Stimulated activated naive CD4-positive, alpha-beta T cell treated with Interleukin-2 at 50 U/mL for 16 hours (primary cell): ENCODE results near the gene CISD2.
"Not testable (repeated sequence)": the region's sequence is repeated elsewhere in the genome, so short reads cannot be mapped to it uniquely, and the experiment has no call there.

Experiments used
- DNase-seq: peaks from one replicate; lab custom pipeline; 2025; lab: John Stamatoyannopoulos, UW

The CISD2 gene

GRCh38 chr4:102849579-102850104, 19.1 kb upstream of the CISD2 start:
- DNase-seq: no peak

GRCh38 chr4:102850370-102850769, 18.4 kb upstream of the CISD2 start:
- DNase-seq: no peak

GRCh38 chr4:102858828-102859464, 9.8 kb upstream of the CISD2 start:
- no peak for DNase-seq

GRCh38 chr4:102860611-102861324, 8.0 kb upstream of the CISD2 start:
- no peak for DNase-seq

GRCh38 chr4:102862016-102862415, 6.8 kb upstream of the CISD2 start:
- no peak for DNase-seq

- DNase-seq: no peak
Observed at GRCh38 chr4:102862747-102863146, 6.0 kb upstream of the CISD2 start.

GRCh38 chr4:102865327-102865726, 3.5 kb upstream of the CISD2 start:
- not testable (repeated sequence) for DNase-seq

GRCh38 chr4:102867278-102868152, 1.3 kb upstream of the CISD2 start:
- DNase-seq: no peak

- peak; percentile 5 for DNase-seq
Observed at GRCh38 chr4:102868153-102868780, 525 bp upstream of the CISD2 start.

- peak; percentile 69 for DNase-seq
Observed at GRCh38 chr4:102869569-102870197, 891 bp downstream of the CISD2 start.

- no peak for DNase-seq
Observed at GRCh38 chr4:102871772-102872171, 3.0 kb downstream of the CISD2 start.

GRCh38 chr4:102877477-102878106, 8.8 kb downstream of the CISD2 start:
- not testable (repeated sequence) for DNase-seq

- not testable (repeated sequence) for DNase-seq
Observed at GRCh38 chr4:102878349-102878748, 9.6 kb downstream of the CISD2 start.

GRCh38 chr4:102878901-102879300, 10.1 kb downstream of the CISD2 start:
- no peak for DNase-seq

- no peak for DNase-seq
Observed at GRCh38 chr4:102881343-102881742, 12.6 kb downstream of the CISD2 start.

GRCh38 chr4:102883278-102883677, 14.5 kb downstream of the CISD2 start:
- no peak for DNase-seq

- not testable (repeated sequence) for DNase-seq
Observed at GRCh38 chr4:102888570-102888969, 19.8 kb downstream of the CISD2 start.

GRCh38 chr4:102889866-102890265, 21.1 kb downstream of the CISD2 start:
- DNase-seq: not testable (repeated sequence)

- DNase-seq: not testable (repeated sequence)
Observed at GRCh38 chr4:102896547-102896946, 27.8 kb downstream of the CISD2 start.

- DNase-seq: not testable (repeated sequence)
Observed at GRCh38 chr4:102897610-102898009, 28.8 kb downstream of the CISD2 start.

- no peak for DNase-seq
Observed at GRCh38 chr4:102901804-102902203, 33.0 kb downstream of the CISD2 start.
